Upper lobe of left lung (tissue), 4 donors: Measurements from ENCODE around the gene SH3PXD2A.

Experiments
- POLR2A ChIP-seq, 4 donors: fragments of 450-650 bp; IDR thresholded peaks; one replicate each; pipeline ENCODE4 v1.5.1; 2016 to 2017; ENCODE audit warnings: antibody characterized with exemption in 4 of 4, mild to moderate bottlenecking in 2 of 4
- TF ChIP-seq, protein P1 (sequence below), 6 experiments: fragments of 450-650 bp in 4 of 6; fragments of 200-600 bp in 2 of 6; sonication (generic) in 2 of 6; IDR thresholded peaks; one replicate each; pipeline ENCODE4 v1.5.1; 2016 to 2019; ENCODE audit warnings: antibody characterized with exemption in 6 of 6

DNA sequence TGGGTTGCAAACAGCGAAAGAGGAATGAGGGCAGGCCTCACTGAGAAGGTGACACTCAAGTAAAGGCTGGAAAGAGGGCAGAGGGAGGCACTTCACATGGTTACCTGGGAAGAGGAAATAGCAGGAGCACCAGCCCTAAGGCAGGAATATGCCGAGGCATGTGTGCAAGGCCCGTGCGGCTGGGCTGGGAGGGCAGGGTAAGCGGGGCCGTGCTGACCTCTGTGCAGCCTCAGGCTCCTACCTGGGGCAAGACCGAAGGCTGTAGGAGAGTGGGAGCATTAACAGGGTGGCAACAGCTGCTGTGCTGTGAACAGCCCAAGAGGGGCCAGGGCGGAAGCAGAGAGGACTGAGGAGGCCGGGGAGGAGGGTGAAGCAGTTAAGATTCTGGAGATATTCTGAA is 24.0 kb upstream of the SH3PXD2A start:
- TF ChIP-seq POLR2A (IDR thresholded peaks at IDR 0.05), result no peak
- TF ChIP-seq, protein P1, sequence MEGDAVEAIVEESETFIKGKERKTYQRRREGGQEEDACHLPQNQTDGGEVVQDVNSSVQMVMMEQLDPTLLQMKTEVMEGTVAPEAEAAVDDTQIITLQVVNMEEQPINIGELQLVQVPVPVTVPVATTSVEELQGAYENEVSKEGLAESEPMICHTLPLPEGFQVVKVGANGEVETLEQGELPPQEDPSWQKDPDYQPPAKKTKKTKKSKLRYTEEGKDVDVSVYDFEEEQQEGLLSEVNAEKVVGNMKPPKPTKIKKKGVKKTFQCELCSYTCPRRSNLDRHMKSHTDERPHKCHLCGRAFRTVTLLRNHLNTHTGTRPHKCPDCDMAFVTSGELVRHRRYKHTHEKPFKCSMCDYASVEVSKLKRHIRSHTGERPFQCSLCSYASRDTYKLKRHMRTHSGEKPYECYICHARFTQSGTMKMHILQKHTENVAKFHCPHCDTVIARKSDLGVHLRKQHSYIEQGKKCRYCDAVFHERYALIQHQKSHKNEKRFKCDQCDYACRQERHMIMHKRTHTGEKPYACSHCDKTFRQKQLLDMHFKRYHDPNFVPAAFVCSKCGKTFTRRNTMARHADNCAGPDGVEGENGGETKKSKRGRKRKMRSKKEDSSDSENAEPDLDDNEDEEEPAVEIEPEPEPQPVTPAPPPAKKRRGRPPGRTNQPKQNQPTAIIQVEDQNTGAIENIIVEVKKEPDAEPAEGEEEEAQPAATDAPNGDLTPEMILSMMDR (IDR thresholded peaks at IDR 0.05), result no peak
